ENCODE data around the gene CAPN11. TPM values are rescaled to one million over a fixed set of nuclear protein-coding genes. Genes with fewer than 3 reads are reported as not detected.

CAPN11 gene
- total RNA-seq, 2 experiments from 2014 or later: not detected

DNA sequence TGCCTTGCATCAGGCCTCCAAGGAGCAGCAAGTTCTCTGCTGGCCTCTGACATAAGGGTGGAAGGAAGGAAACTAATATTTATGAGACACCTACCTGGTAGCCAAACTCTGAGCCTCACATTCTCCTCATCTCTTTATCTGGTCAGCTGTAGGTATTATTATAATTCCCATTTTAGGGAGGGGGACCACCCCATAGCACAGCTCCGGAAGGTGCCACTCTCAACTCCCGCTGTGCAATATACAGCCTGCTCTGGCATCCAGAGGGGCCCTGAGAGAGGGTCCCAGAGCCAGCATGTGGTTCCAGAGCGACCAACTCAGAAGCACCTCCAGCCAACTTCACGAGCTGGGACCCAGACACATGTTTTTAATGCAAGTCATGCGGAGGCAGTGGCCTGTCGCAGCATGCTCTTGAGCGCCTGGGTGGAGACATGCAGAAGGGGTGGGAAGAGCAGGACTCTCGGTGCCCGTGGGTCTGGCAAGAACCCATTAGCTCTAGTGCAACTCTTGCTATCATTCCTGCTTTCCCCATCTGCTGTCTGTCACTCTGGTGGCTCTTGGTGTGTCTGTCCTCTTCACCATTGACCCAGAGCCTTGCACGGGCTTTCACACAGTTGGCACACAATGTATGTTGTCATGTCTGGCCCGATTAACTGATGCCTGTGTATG lies 43.2 kb downstream of the CAPN11 start:
- no peak overlapping the region for H3K27ac ChIP-seq (ENCODE audit: low read depth, low read length, poor library complexity, severe bottlenecking)
- ChIA-PET POLR2A (no interaction called here), CTCF (ENCODE audit: unreplicated experiment) (no interaction called here)

DNA sequence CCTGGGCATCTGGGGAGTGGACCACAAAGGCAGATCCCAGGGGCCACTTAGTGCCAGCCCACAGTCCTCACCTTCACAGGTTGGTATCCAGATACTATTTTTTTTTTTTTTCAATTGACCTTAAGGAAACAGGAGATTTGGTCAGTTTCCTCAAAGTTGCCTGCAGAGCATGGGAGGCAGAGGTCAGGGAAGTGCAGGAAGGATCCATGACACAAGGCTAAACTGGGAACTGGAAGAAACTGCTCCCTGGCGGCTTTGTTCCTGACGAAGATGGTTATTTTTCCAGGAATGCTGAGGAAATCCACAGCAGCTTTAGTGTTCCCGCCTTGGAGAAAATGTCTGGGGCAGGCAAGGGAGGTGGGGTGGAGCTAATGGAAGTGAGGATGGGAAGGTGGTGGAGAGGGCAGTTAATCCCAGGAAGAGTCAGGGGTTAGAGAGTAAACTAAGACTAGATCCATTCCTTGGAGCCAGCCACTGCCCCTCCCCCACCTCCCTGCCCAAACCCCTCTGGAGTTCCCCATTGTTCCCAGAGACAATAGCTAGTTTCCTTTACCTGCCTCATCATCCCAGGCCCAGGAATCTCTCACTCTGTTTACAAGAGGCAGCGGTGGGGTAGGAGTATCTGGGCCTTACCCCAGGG lies 43.8 kb downstream of the CAPN11 start:
- BruUV-seq (replicated peaks): no TSS peak
- POLR2A ChIA-PET: no interaction called here
- H3K9me2 ChIP-seq (ENCODE audit: insufficient read depth, low read length): no peaks in the 10 kb centered on the region
- H2AFZ ChIP-seq (ENCODE audit: low read length): no peak overlapping the region
- no peak overlapping the region for H3K4me2 ChIP-seq (ENCODE audit: low read length)
- CTCF ChIA-PET (ENCODE audit: unreplicated experiment): interaction anchor here (0.6 kb wide), 1 partner anchor 102 kb away, joined by 5 read pairs; no protein-coding TSS in a partner anchor
- intact Hi-C loops (cut with micrococcal nuclease; ENCODE audit: unreplicated experiment): no loop called here
- no peaks in the 10 kb centered on the region for H3K79me2 ChIP-seq (ENCODE audit: insufficient read depth, low read depth, low read length)
- H3K4me3 ChIP-seq (ENCODE audit: low read depth, low read length, poor library complexity, severe bottlenecking): no peak overlapping the region
- TF ChIP-seq EZH2phosphoT487 (IDR thresholded peaks at IDR 0.05; ENCODE audit: borderline replicate concordance, low read depth, low read length): no peak
- TF ChIP-seq, protein P1, sequence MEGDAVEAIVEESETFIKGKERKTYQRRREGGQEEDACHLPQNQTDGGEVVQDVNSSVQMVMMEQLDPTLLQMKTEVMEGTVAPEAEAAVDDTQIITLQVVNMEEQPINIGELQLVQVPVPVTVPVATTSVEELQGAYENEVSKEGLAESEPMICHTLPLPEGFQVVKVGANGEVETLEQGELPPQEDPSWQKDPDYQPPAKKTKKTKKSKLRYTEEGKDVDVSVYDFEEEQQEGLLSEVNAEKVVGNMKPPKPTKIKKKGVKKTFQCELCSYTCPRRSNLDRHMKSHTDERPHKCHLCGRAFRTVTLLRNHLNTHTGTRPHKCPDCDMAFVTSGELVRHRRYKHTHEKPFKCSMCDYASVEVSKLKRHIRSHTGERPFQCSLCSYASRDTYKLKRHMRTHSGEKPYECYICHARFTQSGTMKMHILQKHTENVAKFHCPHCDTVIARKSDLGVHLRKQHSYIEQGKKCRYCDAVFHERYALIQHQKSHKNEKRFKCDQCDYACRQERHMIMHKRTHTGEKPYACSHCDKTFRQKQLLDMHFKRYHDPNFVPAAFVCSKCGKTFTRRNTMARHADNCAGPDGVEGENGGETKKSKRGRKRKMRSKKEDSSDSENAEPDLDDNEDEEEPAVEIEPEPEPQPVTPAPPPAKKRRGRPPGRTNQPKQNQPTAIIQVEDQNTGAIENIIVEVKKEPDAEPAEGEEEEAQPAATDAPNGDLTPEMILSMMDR (conservative IDR thresholded peaks at IDR 0.05; ENCODE audit: low read length): no peak
- no peaks in the 10 kb centered on the region for H3K9me3 ChIP-seq (ENCODE audit: low read length)
- no peaks in the 10 kb centered on the region for H3K36me3 ChIP-seq (ENCODE audit: insufficient read depth, low read length)
- no peaks in the 10 kb centered on the region for H4K20me1 ChIP-seq (ENCODE audit: insufficient read depth, low read length)
- DNase-seq (ENCODE audit: low spot score): no peak
- H3K4me1 ChIP-seq (ENCODE audit: insufficient read depth, low read length, poor library complexity, severe bottlenecking): peaks cover 9% of the 10 kb centered on the region
- H3K27ac ChIP-seq (ENCODE audit: low read depth, low read length, poor library complexity, severe bottlenecking): no peak overlapping the region

More for the DNA sequence above, 43.2 kb downstream of the CAPN11 start:
- no TSS peak for BruUV-seq (replicated peaks)
- intact Hi-C loops (cut with micrococcal nuclease; ENCODE audit: unreplicated experiment): no loop called here
- H3K79me2 ChIP-seq (ENCODE audit: insufficient read depth, low read depth, low read length): no peaks in the 10 kb centered on the region
- H3K9me2 ChIP-seq (ENCODE audit: insufficient read depth, low read length): no peaks in the 10 kb centered on the region
- no peak overlapping the region for H2AFZ ChIP-seq (ENCODE audit: low read length)
- H4K20me1 ChIP-seq (ENCODE audit: insufficient read depth, low read length): no peaks in the 10 kb centered on the region
- no peak overlapping the region for H3K4me3 ChIP-seq (ENCODE audit: low read depth, low read length, poor library complexity, severe bottlenecking)
- peaks cover 6% of the 10 kb centered on the region for H3K4me1 ChIP-seq (ENCODE audit: insufficient read depth, low read length, poor library complexity, severe bottlenecking)
- DNase-seq (ENCODE audit: low spot score): no peak
- TF ChIP-seq EZH2phosphoT487 (IDR thresholded peaks at IDR 0.05; ENCODE audit: borderline replicate concordance, low read depth, low read length): no peak
- TF ChIP-seq, protein P1 (conservative IDR thresholded peaks at IDR 0.05; ENCODE audit: low read length): no peak
- no peaks in the 10 kb centered on the region for H3K9me3 ChIP-seq (ENCODE audit: low read length)
- H3K36me3 ChIP-seq (ENCODE audit: insufficient read depth, low read length): no peaks in the 10 kb centered on the region
- H3K4me2 ChIP-seq (ENCODE audit: low read length): no peak overlapping the region

Data from OCI-LY7 (cell line).